MM.1S (cell line): Measurements from ENCODE around the gene KCNC3.

ENCODE experiments used
- EZH2 ChIP-seq: fragments of 300-600 bp; sonication (generic); optimal IDR thresholded peaks from 2 replicates; pipeline ENCODE3; 2017; ENCODE audit warnings: low read depth, mild to moderate bottlenecking, antibody characterized with exemption, low read length, mixed read lengths
- TF ChIP-seq, protein P1 (sequence below): fragments of 300-600 bp; sonication (generic); IDR thresholded peaks from 2 replicates; pipeline ENCODE4 v1.5.1; 2016; ENCODE audit warnings: antibody characterized with exemption, low read length, mixed read lengths

DNA sequence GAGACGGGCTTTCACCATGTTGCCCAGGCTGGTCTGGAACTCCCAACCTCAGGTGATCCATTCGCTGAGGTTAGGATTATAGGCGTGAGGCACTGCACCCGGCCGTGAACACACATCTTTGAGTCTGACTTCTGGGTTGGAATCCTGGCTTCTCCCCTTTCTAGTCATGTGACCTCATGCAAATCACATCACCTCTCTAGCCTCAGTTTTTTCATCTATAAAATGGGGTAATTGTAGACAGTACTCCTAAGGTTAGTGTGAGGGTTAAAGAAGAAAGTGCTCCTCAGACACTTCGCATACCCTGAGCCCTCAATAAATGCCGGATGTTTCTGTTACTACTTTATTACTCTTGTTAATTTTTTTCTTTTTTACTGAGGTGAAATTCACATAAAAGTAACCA is 55.4 kb downstream of the KCNC3 start:
- no peak for TF ChIP-seq EZH2
- TF ChIP-seq, protein P1, sequence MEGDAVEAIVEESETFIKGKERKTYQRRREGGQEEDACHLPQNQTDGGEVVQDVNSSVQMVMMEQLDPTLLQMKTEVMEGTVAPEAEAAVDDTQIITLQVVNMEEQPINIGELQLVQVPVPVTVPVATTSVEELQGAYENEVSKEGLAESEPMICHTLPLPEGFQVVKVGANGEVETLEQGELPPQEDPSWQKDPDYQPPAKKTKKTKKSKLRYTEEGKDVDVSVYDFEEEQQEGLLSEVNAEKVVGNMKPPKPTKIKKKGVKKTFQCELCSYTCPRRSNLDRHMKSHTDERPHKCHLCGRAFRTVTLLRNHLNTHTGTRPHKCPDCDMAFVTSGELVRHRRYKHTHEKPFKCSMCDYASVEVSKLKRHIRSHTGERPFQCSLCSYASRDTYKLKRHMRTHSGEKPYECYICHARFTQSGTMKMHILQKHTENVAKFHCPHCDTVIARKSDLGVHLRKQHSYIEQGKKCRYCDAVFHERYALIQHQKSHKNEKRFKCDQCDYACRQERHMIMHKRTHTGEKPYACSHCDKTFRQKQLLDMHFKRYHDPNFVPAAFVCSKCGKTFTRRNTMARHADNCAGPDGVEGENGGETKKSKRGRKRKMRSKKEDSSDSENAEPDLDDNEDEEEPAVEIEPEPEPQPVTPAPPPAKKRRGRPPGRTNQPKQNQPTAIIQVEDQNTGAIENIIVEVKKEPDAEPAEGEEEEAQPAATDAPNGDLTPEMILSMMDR, result no peak
